ENCODE measurements around the gene ACTL10.

DNA sequence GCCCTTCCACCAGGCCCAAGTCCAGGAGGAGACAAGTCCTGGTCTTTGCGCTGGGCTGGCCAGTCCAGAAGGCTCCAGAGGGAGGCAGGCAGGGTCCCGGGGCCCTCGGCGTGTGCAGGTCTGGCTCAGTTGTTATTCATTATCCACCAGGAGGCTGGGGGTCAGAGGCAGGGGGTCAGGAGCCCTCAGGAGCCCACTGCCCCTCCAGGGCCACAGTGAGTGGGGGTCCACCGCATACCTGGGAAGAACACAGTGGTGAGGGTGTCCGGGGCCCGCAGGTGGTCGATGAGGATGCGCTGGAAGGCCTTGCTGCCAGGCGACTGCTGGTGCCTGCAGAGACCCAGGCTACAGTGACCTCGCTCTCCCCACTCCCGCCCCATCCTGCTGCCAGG is 9.0 kb upstream of the ACTL10 start:
- TF ChIP-seq, protein P1, sequence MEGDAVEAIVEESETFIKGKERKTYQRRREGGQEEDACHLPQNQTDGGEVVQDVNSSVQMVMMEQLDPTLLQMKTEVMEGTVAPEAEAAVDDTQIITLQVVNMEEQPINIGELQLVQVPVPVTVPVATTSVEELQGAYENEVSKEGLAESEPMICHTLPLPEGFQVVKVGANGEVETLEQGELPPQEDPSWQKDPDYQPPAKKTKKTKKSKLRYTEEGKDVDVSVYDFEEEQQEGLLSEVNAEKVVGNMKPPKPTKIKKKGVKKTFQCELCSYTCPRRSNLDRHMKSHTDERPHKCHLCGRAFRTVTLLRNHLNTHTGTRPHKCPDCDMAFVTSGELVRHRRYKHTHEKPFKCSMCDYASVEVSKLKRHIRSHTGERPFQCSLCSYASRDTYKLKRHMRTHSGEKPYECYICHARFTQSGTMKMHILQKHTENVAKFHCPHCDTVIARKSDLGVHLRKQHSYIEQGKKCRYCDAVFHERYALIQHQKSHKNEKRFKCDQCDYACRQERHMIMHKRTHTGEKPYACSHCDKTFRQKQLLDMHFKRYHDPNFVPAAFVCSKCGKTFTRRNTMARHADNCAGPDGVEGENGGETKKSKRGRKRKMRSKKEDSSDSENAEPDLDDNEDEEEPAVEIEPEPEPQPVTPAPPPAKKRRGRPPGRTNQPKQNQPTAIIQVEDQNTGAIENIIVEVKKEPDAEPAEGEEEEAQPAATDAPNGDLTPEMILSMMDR (IDR thresholded peaks at IDR 0.05): no peak
- TF ChIP-seq POLR2A (IDR thresholded peaks at IDR 0.05): no peak
